A549 treated with AZD9567 at 1 μM for 4 hours (cell line): ENCODE data around the gene HNRNPA2B1. TPM values are rescaled to one million over a fixed set of nuclear protein-coding genes. Genes with fewer than 3 reads are reported as not detected.

ENCODE experiments used
- total RNA-seq: library from RNA; stranded (reverse); fragments of 200-300 nt; extraction: Qiagen RNA extraction; gene quantifications from 5 replicates; pipeline ENCODE4 v1.2.3, GENCODE V29; 2022; ENCODE audit not compliant: insufficient read depth

The HNRNPA2B1 gene
- total RNA-seq: 1,008 to 1,236 TPM (median 1,162 TPM) in 5 replicates

DNA sequence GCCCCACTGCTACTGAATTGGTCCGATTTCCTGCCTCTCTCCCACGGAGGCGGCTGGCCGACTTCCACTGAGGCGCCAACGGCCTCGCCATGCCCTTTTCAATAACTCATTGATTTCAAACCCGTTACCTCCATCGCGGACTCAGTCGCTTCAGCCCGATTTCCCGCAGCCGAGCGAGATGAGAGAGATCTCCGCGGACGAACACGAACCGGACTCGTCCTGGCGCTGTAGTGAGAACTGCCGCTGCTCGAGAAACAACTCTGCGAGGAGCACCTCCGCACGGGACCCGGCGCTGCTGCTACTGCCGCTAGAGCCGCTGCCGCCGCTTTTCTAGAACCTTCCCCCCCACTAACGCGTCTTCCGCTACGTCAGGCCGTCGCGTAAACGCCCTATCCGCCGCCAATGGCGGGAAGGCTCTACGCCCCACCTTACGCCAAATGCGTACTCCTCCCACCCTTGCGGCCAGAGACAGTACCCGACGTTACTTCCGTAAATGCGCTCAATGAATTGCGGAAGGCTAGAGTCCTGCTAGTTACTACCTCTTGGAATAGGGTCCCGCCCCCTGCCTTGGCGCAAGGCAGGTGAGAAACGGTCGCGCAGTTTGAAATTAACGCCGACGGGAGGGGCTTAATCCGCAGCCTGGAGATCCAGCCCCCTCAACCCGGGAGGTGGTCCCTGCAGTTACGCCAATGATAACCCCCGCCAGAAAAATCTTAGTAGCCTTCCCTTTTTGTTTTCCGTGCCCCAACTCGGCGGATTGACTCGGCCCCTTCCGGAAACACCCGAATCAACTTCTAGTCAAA, at the start of gene HNRNPA2B1:
Gene HNRNPA2B1 (minus strand): TSS at position 303 of the 803 bp plus-strand sequence. CDS start 169 bp downstream, at position 134.

DNA sequence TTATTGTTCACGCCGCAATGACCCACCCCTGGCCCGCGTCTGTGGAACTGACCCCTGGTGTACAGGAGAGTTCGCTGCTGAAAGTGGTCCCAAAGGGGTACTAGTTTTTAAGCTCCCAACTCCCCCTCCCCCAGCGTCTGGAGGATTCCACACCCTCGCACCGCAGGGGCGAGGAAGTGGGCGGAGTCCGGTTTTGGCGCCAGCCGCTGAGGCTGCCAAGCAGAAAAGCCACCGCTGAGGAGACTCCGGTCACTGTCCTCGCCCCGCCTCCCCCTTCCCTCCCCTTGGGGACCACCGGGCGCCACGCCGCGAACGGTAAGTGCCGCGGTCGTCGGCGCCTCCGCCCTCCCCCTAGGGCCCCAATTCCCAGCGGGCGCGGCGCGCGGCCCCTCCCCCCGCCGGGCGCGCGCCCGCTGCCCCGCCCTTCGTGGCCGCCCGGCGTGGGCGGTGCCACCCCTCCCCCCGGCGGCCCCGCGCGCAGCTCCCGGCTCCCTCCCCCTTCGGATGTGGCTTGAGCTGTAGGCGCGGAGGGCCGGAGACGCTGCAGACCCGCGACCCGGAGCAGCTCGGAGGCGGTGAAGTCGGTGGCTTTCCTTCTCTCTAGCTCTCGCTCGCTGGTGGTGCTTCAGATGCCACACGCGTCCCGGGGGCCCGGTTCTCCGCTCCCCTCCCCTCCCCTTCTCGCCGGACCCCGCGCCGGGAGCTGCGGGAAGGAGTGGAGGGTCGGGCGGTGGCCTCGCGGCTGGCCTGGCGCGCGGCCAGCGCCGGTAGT, 887 bp upstream of the HNRNPA2B1 start, which contains the start of gene CBX3:
Gene CBX3 (plus strand): TSS at position 499 of the 772 bp plus-strand sequence. CDS start 1,254 bp downstream, outside the sequence.

DNA sequence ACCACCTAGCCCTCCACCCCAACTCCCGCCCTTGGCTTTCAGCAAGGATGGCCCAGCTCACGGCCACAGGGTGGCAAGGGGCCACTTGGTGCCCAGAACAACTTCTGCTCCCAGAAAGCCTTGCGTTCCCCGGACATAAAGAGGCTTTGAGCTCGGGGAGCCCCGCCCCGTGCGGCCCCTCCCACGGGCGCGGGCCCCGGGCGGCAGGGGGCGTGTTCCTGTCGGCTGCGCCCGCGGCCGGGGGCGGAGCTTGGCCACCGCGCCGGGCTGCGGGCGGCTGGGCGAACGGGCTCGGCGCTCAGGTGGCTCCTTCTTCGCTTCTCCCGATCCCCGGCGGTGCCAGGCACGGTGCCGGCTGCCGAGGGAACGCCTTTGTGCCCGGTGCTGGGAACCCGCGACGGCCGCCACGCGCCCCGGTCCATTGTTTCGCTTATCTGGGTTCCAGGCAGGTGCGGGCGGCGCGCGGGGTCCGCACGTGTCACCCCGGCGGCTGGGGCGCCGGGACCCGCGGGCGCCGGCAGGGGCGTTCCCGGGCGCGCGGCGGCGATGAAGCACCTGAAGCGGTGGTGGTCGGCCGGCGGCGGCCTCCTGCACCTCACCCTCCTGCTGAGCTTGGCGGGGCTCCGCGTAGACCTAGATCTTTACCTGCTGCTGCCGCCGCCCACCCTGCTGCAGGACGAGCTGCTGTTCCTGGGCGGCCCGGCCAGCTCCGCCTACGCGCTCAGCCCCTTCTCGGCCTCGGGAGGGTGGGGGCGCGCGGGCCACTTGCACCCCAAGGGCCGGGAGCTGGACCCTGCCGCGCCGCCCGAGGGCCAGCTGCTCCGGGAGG, 48.4 kb downstream of the HNRNPA2B1 start, which contains the start of gene NFE2L3:
Gene NFE2L3 (plus strand): TSS at position 246 of the 829 bp plus-strand sequence. CDS start 301 bp downstream, at position 547.

Other genes starting within 250 kb of the HNRNPA2B1 start
- gene NFE2L3, start 48.5 kb downstream of the HNRNPA2B1 start, total RNA-seq: 6.2 to 12.0 TPM (median 6.6 TPM) in 5 replicates
- gene CBX3, start 999 bp upstream of the HNRNPA2B1 start, total RNA-seq: 206 to 240 TPM (median 228 TPM) in 5 replicates
- gene SNX10, start 91.1 kb upstream of the HNRNPA2B1 start, total RNA-seq: 3.2 to 7.5 TPM (median 4.7 TPM) in 5 replicates